GM12872 (cell line): ENCODE data around the gene TMEM18.

Source experiments
- TF ChIP-seq, protein P1 (sequence below): IDR thresholded peaks from 3 replicates; pipeline ENCODE4 v1.5.1; 2011; ENCODE audit warnings: low read depth, mild to moderate bottlenecking, low read length, moderate library complexity; ENCODE audit not compliant: insufficient read depth

Gene TMEM18

DNA sequence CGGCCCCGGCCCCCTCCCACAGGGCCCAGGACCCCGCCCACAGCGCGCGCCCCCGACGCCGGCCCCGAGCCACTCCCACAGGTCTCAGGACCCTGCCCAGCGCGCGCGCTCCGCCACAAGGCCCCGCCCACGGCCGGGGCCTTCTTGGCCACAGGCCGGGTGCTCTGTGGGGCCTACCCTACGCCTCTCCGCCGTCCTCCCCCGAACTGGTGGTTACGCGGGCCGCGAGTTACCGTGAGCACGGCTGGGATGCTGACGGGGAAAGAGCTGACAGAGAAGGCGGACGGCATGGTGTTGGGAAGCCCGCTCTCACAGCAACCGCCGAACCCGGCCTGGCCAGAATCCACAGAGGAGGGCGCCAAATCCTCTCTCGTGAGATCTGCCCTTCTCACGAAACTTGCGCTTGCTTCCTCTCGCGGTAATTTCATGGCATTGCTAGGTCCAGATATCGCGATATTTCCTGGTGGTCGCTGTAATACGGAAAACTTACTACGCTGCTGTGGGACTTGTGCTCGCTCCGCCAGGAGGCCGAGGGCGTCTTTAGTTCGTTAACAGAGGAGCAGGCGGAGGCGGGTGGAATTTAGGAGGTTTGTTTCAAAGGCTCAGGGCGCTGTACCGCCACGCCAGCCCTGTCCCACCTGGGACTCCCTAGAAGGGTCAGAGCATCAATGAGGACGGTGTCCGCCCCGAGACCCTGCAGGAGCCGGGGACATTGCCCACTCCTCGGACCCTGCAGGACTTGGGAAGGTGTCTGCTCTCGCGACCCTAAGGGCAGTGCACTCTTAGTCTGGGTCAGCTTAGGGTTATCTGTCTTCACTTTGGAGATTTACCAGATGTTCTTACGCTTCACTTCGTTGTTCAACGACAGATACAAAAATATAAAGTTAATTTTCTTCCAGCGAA, at the start of gene TMEM18:
TMEM18 (minus strand) TSS at position 351 of the 903 bp plus-strand sequence; CDS start at position 290, 61 bp downstream.
- TF ChIP-seq, protein P1, sequence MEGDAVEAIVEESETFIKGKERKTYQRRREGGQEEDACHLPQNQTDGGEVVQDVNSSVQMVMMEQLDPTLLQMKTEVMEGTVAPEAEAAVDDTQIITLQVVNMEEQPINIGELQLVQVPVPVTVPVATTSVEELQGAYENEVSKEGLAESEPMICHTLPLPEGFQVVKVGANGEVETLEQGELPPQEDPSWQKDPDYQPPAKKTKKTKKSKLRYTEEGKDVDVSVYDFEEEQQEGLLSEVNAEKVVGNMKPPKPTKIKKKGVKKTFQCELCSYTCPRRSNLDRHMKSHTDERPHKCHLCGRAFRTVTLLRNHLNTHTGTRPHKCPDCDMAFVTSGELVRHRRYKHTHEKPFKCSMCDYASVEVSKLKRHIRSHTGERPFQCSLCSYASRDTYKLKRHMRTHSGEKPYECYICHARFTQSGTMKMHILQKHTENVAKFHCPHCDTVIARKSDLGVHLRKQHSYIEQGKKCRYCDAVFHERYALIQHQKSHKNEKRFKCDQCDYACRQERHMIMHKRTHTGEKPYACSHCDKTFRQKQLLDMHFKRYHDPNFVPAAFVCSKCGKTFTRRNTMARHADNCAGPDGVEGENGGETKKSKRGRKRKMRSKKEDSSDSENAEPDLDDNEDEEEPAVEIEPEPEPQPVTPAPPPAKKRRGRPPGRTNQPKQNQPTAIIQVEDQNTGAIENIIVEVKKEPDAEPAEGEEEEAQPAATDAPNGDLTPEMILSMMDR, result peak; percentile 40; the same call in 1 of the 3 replicates

DNA sequence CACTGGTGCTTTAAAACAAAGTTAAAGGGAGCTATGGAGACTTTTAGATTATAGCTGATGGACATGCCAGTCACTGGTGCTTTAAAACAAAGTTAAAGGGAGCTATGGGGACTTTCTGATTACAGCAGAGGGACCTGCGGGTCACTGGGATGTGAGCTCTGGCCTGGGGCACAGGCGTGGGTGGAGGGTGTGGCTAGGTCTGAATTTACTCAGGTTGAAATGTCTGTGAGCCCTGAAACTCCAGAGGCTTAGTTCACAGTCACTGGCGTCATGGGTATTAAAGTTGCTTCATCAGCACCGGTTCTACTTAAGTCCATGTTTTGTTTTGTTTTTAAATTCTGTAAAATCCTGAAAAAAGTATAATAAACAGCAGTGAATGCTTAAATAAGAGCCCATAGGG, 49.0 kb upstream of the TMEM18 start:
- TF ChIP-seq, protein P1, result no peak

DNA sequence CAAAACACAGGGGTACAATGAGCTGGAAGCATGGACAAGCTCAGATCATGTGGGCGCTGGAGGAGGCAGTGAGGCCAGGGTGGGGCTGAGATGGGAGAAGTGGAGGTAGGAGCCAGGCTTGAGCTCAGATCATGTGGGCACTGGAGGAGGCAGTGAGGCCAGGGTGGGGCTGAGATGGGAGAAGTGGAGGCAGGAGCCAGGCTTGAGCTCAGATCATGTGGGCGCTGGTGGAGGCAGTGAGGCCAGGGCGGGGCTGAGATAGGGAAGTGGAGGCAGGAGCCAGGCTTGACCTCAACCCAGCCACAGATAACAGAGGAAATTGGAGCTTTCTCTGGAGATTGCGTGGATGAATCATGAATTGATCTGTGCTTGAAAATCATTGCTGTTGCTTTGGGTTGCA, 48.3 kb upstream of the TMEM18 start:
- TF ChIP-seq, protein P1, result no peak

DNA sequence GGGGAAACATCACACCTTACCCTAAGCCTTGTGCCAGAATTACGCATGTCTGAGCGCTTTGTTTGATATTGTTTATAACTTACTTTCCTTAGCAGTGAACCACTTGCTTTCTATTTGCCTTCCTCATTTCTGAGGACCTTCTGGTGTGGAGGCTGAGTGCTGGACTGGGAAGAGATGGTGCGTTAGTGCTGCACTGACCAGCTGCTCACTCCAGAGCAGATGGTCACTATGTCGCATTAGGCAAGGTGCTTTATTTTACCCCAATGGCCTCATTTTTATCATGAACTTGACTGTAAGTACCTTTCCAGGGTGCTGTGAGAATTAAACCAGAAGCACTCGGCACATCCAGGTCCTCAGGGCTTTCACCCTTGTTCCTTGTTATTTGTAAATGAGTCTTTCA, 46.6 kb upstream of the TMEM18 start:
- TF ChIP-seq, protein P1, result no peak

DNA sequence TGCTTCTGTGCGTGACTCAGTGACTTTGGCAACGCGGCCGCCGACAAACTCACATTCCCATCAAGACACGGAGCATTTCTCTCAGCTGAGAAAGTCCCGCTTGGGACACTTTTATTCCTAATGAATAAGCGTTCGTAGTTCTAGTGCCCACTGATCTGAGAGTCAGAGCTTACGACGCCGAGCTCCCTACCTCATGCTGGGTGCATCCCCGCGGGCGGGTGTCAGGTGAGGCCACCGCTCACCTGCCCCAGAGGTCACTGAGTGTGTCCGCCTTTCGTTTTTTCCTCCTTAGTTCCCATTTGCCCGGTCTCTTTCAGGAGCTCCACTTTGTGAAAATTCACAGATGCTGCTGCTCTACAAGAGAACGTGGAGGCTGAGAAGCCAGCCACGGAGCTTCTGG, 43.6 kb upstream of the TMEM18 start:
- TF ChIP-seq, protein P1, result no peak

DNA sequence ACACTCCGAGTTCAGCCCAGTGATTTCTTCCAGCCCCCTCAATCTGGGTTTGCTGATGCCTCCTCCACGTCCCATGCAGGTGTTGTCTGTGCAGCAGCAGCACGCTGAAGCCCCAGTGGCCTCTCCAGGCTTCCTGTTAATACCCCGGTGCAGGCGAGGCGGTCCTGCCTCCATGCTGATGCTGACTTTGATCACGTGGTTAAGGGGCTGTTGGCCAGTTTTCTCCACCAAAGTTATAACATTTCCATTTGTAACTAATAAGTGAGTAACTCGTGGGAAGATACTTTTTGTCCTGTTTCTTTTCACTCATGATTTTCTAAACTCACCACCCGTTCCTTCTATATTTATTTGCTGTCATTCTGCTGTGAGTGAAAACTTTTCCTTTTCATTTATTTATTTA, 42.5 kb upstream of the TMEM18 start:
- TF ChIP-seq, protein P1, result no peak

DNA sequence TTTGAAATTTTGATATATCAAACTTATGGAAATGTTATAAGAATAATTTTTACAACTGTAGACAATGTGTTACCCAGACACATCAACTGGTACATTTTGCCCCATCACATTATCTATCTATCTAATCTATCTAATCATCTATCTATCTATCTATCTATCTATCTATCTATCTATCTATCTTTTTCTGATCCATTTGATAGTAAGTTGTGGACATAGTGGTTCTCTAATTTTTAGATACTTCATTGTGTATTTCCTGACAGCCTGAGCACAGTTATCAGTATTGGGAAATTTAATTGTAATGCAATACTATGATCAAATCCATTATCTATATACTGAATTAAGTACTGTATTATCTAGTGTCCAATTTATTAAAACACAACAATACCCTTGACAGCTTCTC, 42.0 kb upstream of the TMEM18 start:
- TF ChIP-seq, protein P1, result no peak
